GM12891 (cell line): Measurements from ENCODE around the gene YBEY.

Experiments used
- POLR2A ChIP-seq: IDR thresholded peaks from 2 replicates; pipeline ENCODE4 v1.6.1; 2011; ENCODE audit warnings: low read depth, low read length, control low read depth
- POLR2AphosphoS5 ChIP-seq: IDR thresholded peaks from 2 replicates; pipeline ENCODE4 v1.6.1; 2011; ENCODE audit warnings: low read depth, low read length, control low read depth
- SPI1 ChIP-seq: IDR thresholded peaks from 2 replicates; pipeline ENCODE4 v1.6.1; 2011; ENCODE audit warnings: low read depth, low read length, control low read depth
- TAF1 ChIP-seq: IDR thresholded peaks from 2 replicates; pipeline ENCODE4 v1.6.1; 2011; ENCODE audit warnings: low read depth, low read length, control low read depth

DNA sequence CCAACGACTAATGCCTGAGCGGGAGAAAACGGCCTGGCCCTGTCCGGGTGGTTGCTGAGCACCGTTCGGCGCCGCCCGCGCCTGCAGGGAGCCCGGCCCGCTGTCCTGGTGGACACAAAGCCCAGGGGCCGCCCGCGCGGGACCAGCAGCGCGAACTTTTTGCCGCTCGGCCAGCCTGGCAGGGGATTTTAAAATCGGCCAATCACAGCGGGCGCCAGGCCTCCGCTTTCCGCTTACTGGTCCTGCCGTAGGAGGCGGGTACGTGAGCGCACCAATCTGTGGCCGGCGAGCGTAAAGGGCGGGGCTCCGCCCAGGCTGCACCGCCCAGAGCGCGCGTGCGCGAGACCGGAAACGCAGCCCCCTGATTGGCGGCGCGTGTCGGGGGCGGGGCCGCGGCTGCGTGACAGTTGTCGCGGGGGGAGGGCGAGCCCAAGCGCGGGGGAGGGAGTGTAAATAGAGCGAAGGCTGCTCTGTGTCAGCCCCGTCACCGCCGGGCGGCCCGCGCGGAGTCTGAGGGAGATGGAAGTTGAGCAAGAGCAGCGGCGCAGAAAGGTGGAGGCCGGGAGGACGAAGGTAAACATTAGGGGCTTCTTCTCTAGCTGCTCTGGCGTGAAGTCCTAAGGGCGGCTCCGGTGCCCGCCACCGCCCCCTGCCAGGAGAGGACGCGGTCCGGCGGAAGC lies 37.7 kb downstream of the YBEY start, which contains the start of the genes C21orf58 and PCNT:
- TF ChIP-seq POLR2A, result peak; percentile 61; the same call in 1 of the 2 replicates
- TF ChIP-seq POLR2AphosphoS5, result no peak
- TF ChIP-seq SPI1, result no peak
- peak; percentile 69 for TF ChIP-seq TAF1
